ENCODE measurements around the gene TACR2. TPM values are rescaled to one million over a fixed set of nuclear protein-coding genes. Genes with fewer than 3 reads are reported as not detected.

Gene TACR2
- total and polyA plus RNA-seq, 2 experiments from 2014 or later, result not detected

DNA sequence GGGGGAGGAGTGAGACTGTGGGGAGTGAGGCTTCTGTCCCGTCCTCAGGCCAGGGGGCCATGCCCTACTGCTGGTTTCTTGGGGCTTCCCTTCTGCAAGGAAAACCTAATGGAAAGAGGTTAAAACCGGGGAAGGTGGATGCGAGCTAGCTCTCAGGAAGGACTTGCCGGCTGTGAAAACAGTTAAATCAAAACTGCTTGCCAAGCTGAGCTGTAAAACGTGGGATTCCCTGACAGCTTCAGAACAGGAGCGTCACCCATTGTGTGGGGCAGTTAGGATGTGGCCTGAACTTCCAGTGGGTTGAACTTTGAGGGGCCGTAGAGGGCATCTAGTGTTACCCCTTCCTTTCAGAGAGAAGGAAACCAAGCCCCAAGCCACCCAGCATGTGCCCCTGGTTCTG is 47.7 kb upstream of the TACR2 start:
- no peak overlapping the region for H3K4me3 ChIP-seq
- no peak for TF ChIP-seq JUNB (IDR thresholded peaks at IDR 0.05; ENCODE audit: unreplicated experiment)
- no peak for TF ChIP-seq EZH2phosphoT487 (IDR thresholded peaks at IDR 0.05; ENCODE audit: unreplicated experiment)
- TF ChIP-seq CTCF (conservative IDR thresholded peaks at IDR 0.05; ENCODE audit: low read depth in 2 of 2), result no peak
- no peak for TF ChIP-seq STAT1 (IDR thresholded peaks at IDR 0.05; ENCODE audit: unreplicated experiment)
- no peak for TF ChIP-seq ETS1 (IDR thresholded peaks at IDR 0.05)
- TF ChIP-seq CREB1 (CRISPR knock-in tag; IDR thresholded peaks at IDR 0.05; ENCODE audit: low read depth), result no peak
- TF ChIP-seq, protein P1, sequence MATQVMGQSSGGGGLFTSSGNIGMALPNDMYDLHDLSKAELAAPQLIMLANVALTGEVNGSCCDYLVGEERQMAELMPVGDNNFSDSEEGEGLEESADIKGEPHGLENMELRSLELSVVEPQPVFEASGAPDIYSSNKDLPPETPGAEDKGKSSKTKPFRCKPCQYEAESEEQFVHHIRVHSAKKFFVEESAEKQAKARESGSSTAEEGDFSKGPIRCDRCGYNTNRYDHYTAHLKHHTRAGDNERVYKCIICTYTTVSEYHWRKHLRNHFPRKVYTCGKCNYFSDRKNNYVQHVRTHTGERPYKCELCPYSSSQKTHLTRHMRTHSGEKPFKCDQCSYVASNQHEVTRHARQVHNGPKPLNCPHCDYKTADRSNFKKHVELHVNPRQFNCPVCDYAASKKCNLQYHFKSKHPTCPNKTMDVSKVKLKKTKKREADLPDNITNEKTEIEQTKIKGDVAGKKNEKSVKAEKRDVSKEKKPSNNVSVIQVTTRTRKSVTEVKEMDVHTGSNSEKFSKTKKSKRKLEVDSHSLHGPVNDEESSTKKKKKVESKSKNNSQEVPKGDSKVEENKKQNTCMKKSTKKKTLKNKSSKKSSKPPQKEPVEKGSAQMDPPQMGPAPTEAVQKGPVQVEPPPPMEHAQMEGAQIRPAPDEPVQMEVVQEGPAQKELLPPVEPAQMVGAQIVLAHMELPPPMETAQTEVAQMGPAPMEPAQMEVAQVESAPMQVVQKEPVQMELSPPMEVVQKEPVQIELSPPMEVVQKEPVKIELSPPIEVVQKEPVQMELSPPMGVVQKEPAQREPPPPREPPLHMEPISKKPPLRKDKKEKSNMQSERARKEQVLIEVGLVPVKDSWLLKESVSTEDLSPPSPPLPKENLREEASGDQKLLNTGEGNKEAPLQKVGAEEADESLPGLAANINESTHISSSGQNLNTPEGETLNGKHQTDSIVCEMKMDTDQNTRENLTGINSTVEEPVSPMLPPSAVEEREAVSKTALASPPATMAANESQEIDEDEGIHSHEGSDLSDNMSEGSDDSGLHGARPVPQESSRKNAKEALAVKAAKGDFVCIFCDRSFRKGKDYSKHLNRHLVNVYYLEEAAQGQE (IDR thresholded peaks at IDR 0.05; ENCODE audit: unreplicated experiment), result no peak
- no peak overlapping the region for H3K4me2 ChIP-seq
- H4K20me1 ChIP-seq (replicated peaks; ENCODE audit: insufficient read depth), result no peaks in the 10 kb centered on the region
- Mint-ChIP-seq H3K27me3 (ENCODE audit: insufficient read depth, low read depth, poor library complexity) (peaks cover 7% of the 10 kb centered on the region), H3K9me3 (no peaks in the 10 kb centered on the region), H3K36me3 (ENCODE audit: low read depth) (no peaks in the 10 kb centered on the region; the same call in 2 of the 3 replicates), H3K4me3 (no peak overlapping the region), H3K27ac (no peak overlapping the region), H3K4me1 (peaks cover 18% of the 10 kb centered on the region)
- H3F3A ChIP-seq (replicated peaks; ENCODE audit: low read depth), result no peaks in the 10 kb centered on the region
- no peaks in the 10 kb centered on the region for H3K9me2 ChIP-seq (ENCODE audit: insufficient read depth)
- ATAC-seq (no peak), DNase-seq (ENCODE audit: low spot score) (no peak)
- no peaks in the 10 kb centered on the region for H3K27me3 ChIP-seq (ENCODE audit: insufficient read depth)
- H3K4me1 ChIP-seq (ENCODE audit: insufficient read depth), result peaks cover 13% of the 10 kb centered on the region
- no peak overlapping the region for H2AFZ ChIP-seq
- H3K79me2 ChIP-seq (replicated peaks; ENCODE audit: insufficient read depth), result no peaks in the 10 kb centered on the region
- H3K27ac ChIP-seq (ENCODE audit: low read depth), result no peak overlapping the region
- no peaks in the 10 kb centered on the region for H3K36me3 ChIP-seq (ENCODE audit: insufficient read depth)

GRCh38 chr10:69463886-69464285 is 47.2 kb upstream of the TACR2 start:
- no peak overlapping the region for H3K4me3 ChIP-seq
- no peaks in the 10 kb centered on the region for H3F3A ChIP-seq (replicated peaks; ENCODE audit: low read depth)
- H3K27me3 ChIP-seq (ENCODE audit: insufficient read depth), result no peaks in the 10 kb centered on the region
- Mint-ChIP-seq H3K9me3 (no peaks in the 10 kb centered on the region), H3K4me3 (no peak overlapping the region), H3K27ac (no peak overlapping the region), H3K36me3 (ENCODE audit: low read depth) (no peaks in the 10 kb centered on the region; the same call in 2 of the 3 replicates), H3K4me1 (peaks cover 14% of the 10 kb centered on the region), H3K27me3 (ENCODE audit: insufficient read depth, low read depth, poor library complexity) (peaks cover 5% of the 10 kb centered on the region)
- no peak overlapping the region for H3K27ac ChIP-seq (ENCODE audit: low read depth)
- ATAC-seq (no peak), DNase-seq (ENCODE audit: low spot score) (no peak)
- no peaks in the 10 kb centered on the region for H4K20me1 ChIP-seq (replicated peaks; ENCODE audit: insufficient read depth)
- H3K4me1 ChIP-seq (ENCODE audit: insufficient read depth), result peaks cover 9% of the 10 kb centered on the region
- H2AFZ ChIP-seq, result no peak overlapping the region
- no peaks in the 10 kb centered on the region for H3K79me2 ChIP-seq (replicated peaks; ENCODE audit: insufficient read depth)
- no peaks in the 10 kb centered on the region for H3K36me3 ChIP-seq (ENCODE audit: insufficient read depth)
- H3K4me2 ChIP-seq, result no peak overlapping the region
- H3K9me2 ChIP-seq (ENCODE audit: insufficient read depth), result no peaks in the 10 kb centered on the region
- TF ChIP-seq ZNF462 (CRISPR knock-in tag; IDR thresholded peaks at IDR 0.05), result no peak
- TF ChIP-seq EZH2 (IDR thresholded peaks at IDR 0.05; ENCODE audit: low read depth, unreplicated experiment), result no peak
- no peak for TF ChIP-seq JUNB (IDR thresholded peaks at IDR 0.05; ENCODE audit: unreplicated experiment)
- TF ChIP-seq ZNF331 (CRISPR knock-in tag; IDR thresholded peaks at IDR 0.05; ENCODE audit: low read depth), result no peak

Measured in GM23338 (cell line).